ENCODE results near the gene MOSMO.

GRCh38 chr16:22093331-22093730 lies 85.4 kb downstream of the MOSMO start:
- TF ChIP-seq CTCF (IDR thresholded peaks at IDR 0.05) (no peak), POLR2A (IDR thresholded peaks at IDR 0.05) (no peak)
